SH-SY5Y (cell line): ENCODE results near the gene CST7.

ENCODE experiments used
- GATA2 ChIP-seq: IDR thresholded peaks from 2 replicates; pipeline ENCODE4 v1.6.1; 2011; ENCODE audit warnings: mild to moderate bottlenecking, low read depth, low read length
- GATA3 ChIP-seq: IDR thresholded peaks from 2 replicates; pipeline ENCODE4 v1.6.1; 2011; ENCODE audit warnings: low read depth, mild to moderate bottlenecking, low read length, moderate library complexity

DNA sequence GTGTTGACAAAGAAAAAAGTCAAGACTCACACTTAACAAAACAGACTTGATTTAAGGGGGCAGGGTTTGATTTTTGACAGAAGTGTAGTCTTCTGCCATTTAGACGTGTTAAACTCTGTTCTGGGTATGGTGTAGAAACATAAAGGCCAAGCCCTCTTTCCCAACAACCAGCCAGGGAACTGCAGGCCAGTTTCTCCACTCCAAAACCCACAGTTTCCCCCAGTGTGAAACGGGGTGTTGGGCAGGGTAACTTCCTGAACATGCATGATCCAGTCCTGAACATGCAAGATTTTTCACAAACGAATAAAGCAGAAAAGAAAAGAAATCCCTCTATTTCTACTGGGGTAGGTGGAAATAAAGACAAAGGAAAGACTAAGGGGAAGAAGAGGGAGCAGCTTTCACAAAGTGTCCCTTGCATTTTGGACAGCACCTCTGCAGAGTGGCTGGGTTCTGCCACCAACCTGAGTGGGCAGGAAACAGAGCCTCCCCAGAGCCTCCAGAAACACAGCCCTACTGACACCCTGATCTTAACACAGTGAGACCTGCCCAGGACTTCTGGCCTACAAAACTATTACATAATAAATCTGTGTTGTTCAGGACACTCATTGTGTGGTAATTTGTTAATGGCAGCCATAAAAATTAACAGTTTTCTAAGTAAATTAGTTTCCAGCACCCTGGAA is 36.0 kb downstream of the CST7 start:
- TF ChIP-seq GATA3: no peak
- TF ChIP-seq GATA2: no peak
